K562 (cell line): ENCODE results near the gene PTBP3. TPM values are rescaled to one million over a fixed set of nuclear protein-coding genes. Genes with fewer than 3 reads are reported as not detected.

ENCODE experiments used
- ARHGAP35 ChIP-seq: fragments of 450-650 bp; IDR thresholded peaks from 2 replicates; pipeline ENCODE4 v1.6.1; 2018; ENCODE audit not compliant: partially characterized antibody
- ARID4B ChIP-seq: sonication (generic); formaldehyde crosslinking; IDR thresholded peaks from 2 replicates; pipeline ENCODE4 v1.8.0; 2022; ENCODE audit warnings: mild to moderate bottlenecking, missing genetic modification reagents
- ATF3 ChIP-seq, 2 experiments: fragments of 450-650 bp in 1 of 2; sonication (generic) in 1 of 2; formaldehyde crosslinking in 1 of 2; IDR thresholded peaks in 1 of 2; conservative IDR thresholded peaks in 1 of 2; 2 replicates each; pipeline versions ENCODE4 v1.6.1 to v1.8.1; 2016 to 2023; ENCODE audit warnings: mild to moderate bottlenecking in 2 of 2, moderate library complexity in 2 of 2, inconsistent platforms in 1 of 2, missing genetic modification reagents in 1 of 2
- E2F8 ChIP-seq: fragments of 450-650 bp; IDR thresholded peaks from 2 replicates; pipeline ENCODE4 v1.7.1; 2018; ENCODE audit warnings: mild to moderate bottlenecking, low read depth; ENCODE audit not compliant: partially characterized antibody
- GATA2 ChIP-seq: sonication (generic); formaldehyde crosslinking; IDR thresholded peaks from 2 replicates; pipeline ENCODE4 v1.4.0; 2020; ENCODE audit warnings: mild to moderate bottlenecking, missing genetic modification reagents
- GTF2F1 ChIP-seq: IDR thresholded peaks from 2 replicates; pipeline ENCODE4 v1.6.1; 2011; ENCODE audit warnings: low read depth, low read length, improper control_type of control experiment
- HINFP ChIP-seq: fragments of 450-650 bp; conservative IDR thresholded peaks from 2 replicates; pipeline ENCODE4 v1.6.1; 2016; ENCODE audit warnings: missing genetic modification characterization, low read depth, mild to moderate bottlenecking, control low read depth, missing compliant biosample characterization
- KHSRP ChIP-seq: fragments of 450-650 bp; IDR thresholded peaks from 2 replicates; pipeline ENCODE4 v1.6.1; 2017
- NFIC ChIP-seq: fragments of 450-650 bp; IDR thresholded peaks from 2 replicates; pipeline ENCODE4 v1.6.1; 2017; ENCODE audit warnings: mild to moderate bottlenecking, inconsistent platforms
- RAD21 ChIP-seq, 2 experiments: fragments of 250-450 bp in 1 of 2; fragments of 450-650 bp in 1 of 2; sonication (Bioruptor Pico) in 1 of 2; formaldehyde crosslinking in 1 of 2; IDR thresholded peaks in 1 of 2; conservative IDR thresholded peaks in 1 of 2; 2 replicates each; pipeline versions ENCODE4 v1.4.0 to v1.8.0; 2020 to 2022; ENCODE audit warnings: mild to moderate bottlenecking in 2 of 2, moderate library complexity in 1 of 2
- SETDB1 ChIP-seq: IDR thresholded peaks from one replicate; pipeline ENCODE4 v1.6.1; 2012; ENCODE audit warnings: low read length, control low read depth, inconsistent platforms
- THAP12 ChIP-seq: fragments of 250-450 bp; sonication (Bioruptor Pico); IDR thresholded peaks from 2 replicates; pipeline ENCODE4 v1.9.0; 2021; ENCODE audit warnings: mild to moderate bottlenecking, inconsistent platforms
- ZNF175 ChIP-seq: fragments of 200-800 bp; sonication (Bioruptor generic); IDR thresholded peaks from 2 replicates; pipeline ENCODE4 v1.6.1; 2016; ENCODE audit warnings: low read depth, mild to moderate bottlenecking, missing genetic modification characterization, missing compliant biosample characterization
- polyA plus RNA-seq, 8 experiments: library from polyadenylated mRNA; depleted of rRNA in 4 of 8; stranded (reverse) in 5 of 8; unstranded in 3 of 8; fragments of >200 nt; fragmentation: Nextera tagmentation in 2 of 8; fragmentation: Illumina TruSeq in 1 of 8; extraction: Ambion mirVana in 2 of 8; extraction: Trizol in 1 of 8; gene quantifications; 2 replicates each; pipeline versions ENCODE4 v1.2.1 to v1.2.3, GENCODE V29; 2011 to 2014; ENCODE audit warnings: inconsistent platforms in 1 of 8, missing spikeins in 1 of 8
- total RNA-seq, 7 experiments: library from RNA; depleted of rRNA in 6 of 7; stranded (reverse); fragments of >200 nt in 6 of 7; fragmentation: Illumina TruSeq in 2 of 7; extraction: Trizol in 2 of 7; gene quantifications; 2 replicates each; pipeline versions ENCODE4 v1.2.1 to v1.2.3, GENCODE V29; 2011 to 2021; ENCODE audit warnings: low replicate concordance in 1 of 7

The PTBP3 gene
- total and polyA plus RNA-seq, 9 of the 15 experiments (the other 6 are each of a cell fraction or from before 2014, with no cell fraction given), result 22.4 to 132 (median 68.0) TPM

- no peak for TF ChIP-seq THAP12 (CRISPR knock-in tag)
- no peak for TF ChIP-seq GTF2F1
- peak; percentile 18 for TF ChIP-seq E2F8
- TF ChIP-seq ARHGAP35, result no peak
- TF ChIP-seq NFIC, result 0 out of 2 replicates have a peak, but pooled peaks have one; percentile 21
- 0 out of 4 replicates have a peak, but pooled peaks of 1 of the 2 experiments have one; percentile 12 for TF ChIP-seq RAD21 (CRISPR knock-in tag; conservative IDR thresholded peaks at IDR 0.05 in 1 of 2, IDR thresholded peaks at IDR 0.05 in 1 of 2)
- TF ChIP-seq ATF3 (IDR thresholded peaks at IDR 0.05), result peak; percentile 87
- no peak for TF ChIP-seq ATF3 (CRISPR knock-in tag; conservative IDR thresholded peaks at IDR 0.05)
- TF ChIP-seq SETDB1, result no peak
- no peak for TF ChIP-seq GATA2
- 0 out of 2 replicates have a peak, but pooled peaks have one; percentile 27 for TF ChIP-seq ZNF175 (CRISPR knock-in tag)
- no peak for TF ChIP-seq HINFP (tag)
- no peak for TF ChIP-seq ARID4B
- TF ChIP-seq KHSRP, result no peak
Measured at GRCh38 chr9:112180387-112180881, 153.0 kb downstream of the PTBP3 start (continued).
